ENCODE data around the gene GGN. TPM values are rescaled to one million over a fixed set of nuclear protein-coding genes. Genes with fewer than 3 reads are reported as not detected.

The GGN gene
- total RNA-seq, 1 donor from 2014 or later: 1.1 TPM

Other genes with a start within 250 kb of the GGN start
- 0.93 and 12.6 TPM in 2 replicates for gene DPF1, start 163.8 kb downstream of the GGN start, total RNA-seq (ENCODE audit: low replicate concordance)
- 14.9 and 20.7 TPM in 2 replicates for gene PPP1R14A, start 131.7 kb downstream of the GGN start, total RNA-seq (ENCODE audit: low replicate concordance)
- gene SPINT2, start 123.5 kb downstream of the GGN start, total RNA-seq (ENCODE audit: low replicate concordance): 243 and 526 TPM in 2 replicates
- 46.8 and 270 TPM in 2 replicates for gene C19orf33, start 83.8 kb downstream of the GGN start, total RNA-seq (ENCODE audit: low replicate concordance)
- 41.0 and 42.9 TPM in 2 replicates for gene YIF1B, start 72.1 kb downstream of the GGN start, total RNA-seq (ENCODE audit: low replicate concordance)
- 5.2 and 14.4 TPM in 2 replicates for gene KCNK6, start 68.2 kb downstream of the GGN start, total RNA-seq (ENCODE audit: low replicate concordance)
- gene CATSPERG, start 52.2 kb downstream of the GGN start, total RNA-seq (ENCODE audit: low replicate concordance): 5.2 and 11.9 TPM in 2 replicates
- gene PSMD8, start 13.5 kb downstream of the GGN start, total RNA-seq (ENCODE audit: low replicate concordance): 159 and 176 TPM in 2 replicates
- gene SPRED3, start 663 bp upstream of the GGN start, total RNA-seq (ENCODE audit: low replicate concordance): 4.2 and 5.5 TPM in 2 replicates
- gene FAM98C, start 15.1 kb upstream of the GGN start, total RNA-seq (ENCODE audit: low replicate concordance): 25.2 and 27.3 TPM in 2 replicates
- gene RASGRP4, start 38.2 kb upstream of the GGN start, total RNA-seq (ENCODE audit: low replicate concordance): not detected in 2 replicates
- gene RYR1, start 45.7 kb upstream of the GGN start, total RNA-seq (ENCODE audit: low replicate concordance): 3.3 and 9.3 TPM in 2 replicates
- 2.4 and 16.8 TPM in 2 replicates for gene MAP4K1, start 229.9 kb upstream of the GGN start, total RNA-seq (ENCODE audit: low replicate concordance)
- gene EIF3K, start 231.2 kb upstream of the GGN start, total RNA-seq (ENCODE audit: low replicate concordance): 274 and 310 TPM in 2 replicates